Nephron progenitor cell (in vitro differentiated cells): ENCODE data around the gene SYN1.

Experiments
- DNase-seq: peaks from one replicate; pipeline ENCODE4 v3.0.0; 2021
- H3K27ac Mint-ChIP-seq: 2 replicates; pipeline ENCODE4 v1.8.0; 2021; ENCODE audit warnings: mild to moderate bottlenecking, moderate library complexity, mixed read lengths
- H3K27me3 Mint-ChIP-seq: 2 replicates; pipeline ENCODE4 v1.8.0; 2021; ENCODE audit warnings: mild to moderate bottlenecking, low read depth, mixed read lengths; ENCODE audit not compliant: poor library complexity
- H3K36me3 Mint-ChIP-seq: 2 replicates; pipeline ENCODE4 v1.8.0; 2021; ENCODE audit warnings: low read depth, mixed read lengths
- H3K4me1 Mint-ChIP-seq: 2 replicates; pipeline ENCODE4 v1.8.0; 2021; ENCODE audit warnings: mixed read lengths
- H3K4me3 Mint-ChIP-seq: 2 replicates; pipeline ENCODE4 v1.8.0; 2021; ENCODE audit warnings: mild to moderate bottlenecking, moderate library complexity, mixed read lengths
- H3K9me3 Mint-ChIP-seq: 2 replicates; pipeline ENCODE4 v1.8.0; 2021; ENCODE audit warnings: mild to moderate bottlenecking, moderate library complexity, mixed read lengths
- CTCF ChIP-seq: fragments of 200-600 bp; sonication (generic); IDR thresholded peaks from 2 replicates; pipeline ENCODE4 v1.5.0; 2021; ENCODE audit warnings: antibody characterized with exemption

Gene SYN1

GRCh38 chrX:47631676-47632075, 12.0 kb upstream of the SYN1 start:
- Mint-ChIP-seq H3K36me3 (peaks cover 5% of the 10 kb centered on the region), H3K4me1 (peaks cover 10% of the 10 kb centered on the region), H3K9me3 (peaks cover 26% of the 10 kb centered on the region), H3K27ac (no peak overlapping the region), H3K27me3 (no peaks in the 10 kb centered on the region), H3K4me3 (no peak overlapping the region)
- no peak for TF ChIP-seq CTCF
- DNase-seq: no peak

- H3K4me3 Mint-ChIP-seq: no peak within 1 kb of the TSS
- no peaks in the 10 kb centered on the region for H3K36me3 Mint-ChIP-seq
- peaks cover 10% of the 10 kb centered on the region for H3K4me1 Mint-ChIP-seq
- H3K27ac Mint-ChIP-seq: no peak within 1 kb of the TSS
- DNase-seq: no peak
- no peak for TF ChIP-seq CTCF
- H3K27me3 Mint-ChIP-seq: peaks cover 3% of the 10 kb centered on the region
- H3K9me3 Mint-ChIP-seq: peaks cover 42% of the 10 kb centered on the region
Observed at GRCh38 chrX:47629419-47630200, 10.0 kb upstream of the SYN1 start, which contains the start of gene CFP. CFP (minus strand) TSS chrX:47629930; CDS start chrX:47629844, 86 bp downstream.

- Mint-ChIP-seq H3K27ac (no peak overlapping the region), H3K36me3 (no peaks in the 10 kb centered on the region), H3K4me1 (peaks cover 12% of the 10 kb centered on the region), H3K27me3 (peaks cover 3% of the 10 kb centered on the region), H3K4me3 (no peak overlapping the region), H3K9me3 (peaks cover 45% of the 10 kb centered on the region)
- TF ChIP-seq CTCF: no peak
- no peak for DNase-seq
Observed at GRCh38 chrX:47628982-47629381, 9.3 kb upstream of the SYN1 start.

GRCh38 chrX:47625365-47625764, 5.7 kb upstream of the SYN1 start:
- Mint-ChIP-seq H3K27me3 (peaks cover 35% of the 10 kb centered on the region), H3K4me3 (no peak overlapping the region), H3K27ac (no peak overlapping the region), H3K4me1 (peaks cover 19% of the 10 kb centered on the region), H3K36me3 (no peaks in the 10 kb centered on the region), H3K9me3 (peaks cover 72% of the 10 kb centered on the region)
- TF ChIP-seq CTCF: no peak
- no peak for DNase-seq

GRCh38 chrX:47623540-47624027, 3.9 kb upstream of the SYN1 start:
- H3K27me3 Mint-ChIP-seq: peaks cover 42% of the 10 kb centered on the region
- H3K9me3 Mint-ChIP-seq: peaks cover 73% of the 10 kb centered on the region
- peaks cover 9% of the 10 kb centered on the region for H3K4me1 Mint-ChIP-seq
- H3K4me3 Mint-ChIP-seq: peak overlapping the region; percentile 71
- DNase-seq: peak; percentile 69
- no peak overlapping the region for H3K27ac Mint-ChIP-seq
- no peak for TF ChIP-seq CTCF
- no peaks in the 10 kb centered on the region for H3K36me3 Mint-ChIP-seq

- Mint-ChIP-seq H3K36me3 (no peaks in the 10 kb centered on the region), H3K27ac (no peak overlapping the region), H3K4me3 (no peak overlapping the region), H3K4me1 (peaks cover 9% of the 10 kb centered on the region), H3K27me3 (peaks cover 53% of the 10 kb centered on the region), H3K9me3 (peaks cover 79% of the 10 kb centered on the region)
- no peak for DNase-seq
- no peak for TF ChIP-seq CTCF
Observed at GRCh38 chrX:47621851-47622250, 2.2 kb upstream of the SYN1 start.
